Tibial artery (tissue), 4 donors: Measurements from ENCODE around the gene PKD2L1.
"Not testable (repeated sequence)": the region's sequence is repeated elsewhere in the genome, so short reads cannot be mapped to it uniquely, and the experiment has no call there.

Source experiments
- DNase-seq, 2 donors: peaks; one replicate each; pipeline ENCODE4 v3.0.0-alpha.2; 2019
- H3K27ac ChIP-seq, 2 donors: fragments of 200-600 bp; sonication (generic) in 1 of 2; 1 replicate in 1 of 2; 2 replicates in 1 of 2; pipeline ENCODE4 v1.5.1; 2018 to 2019; ENCODE audit warnings: mild to moderate bottlenecking in 1 of 2
- H3K27me3 ChIP-seq, 2 donors: fragments of 200-600 bp; sonication (generic) in 1 of 2; one replicate each; pipeline versions ENCODE4 v1.5.1 to v1.6.0; 2016 to 2019
- H3K36me3 ChIP-seq, 3 donors: fragments of 200-600 bp; sonication (generic) in 2 of 3; one replicate each; pipeline ENCODE4 v1.5.1; 2016 to 2019; ENCODE audit warnings: mild to moderate bottlenecking in 2 of 3
- H3K4me1 ChIP-seq, 4 donors: fragments of 200-600 bp; sonication (generic) in 2 of 4; 1 replicate in 3 of 4; 2 replicates in 1 of 4; pipeline ENCODE4 v1.5.1; 2016 to 2019
- H3K4me3 ChIP-seq, 2 donors: fragments of 200-600 bp; sonication (generic) in 1 of 2; 1 replicate in 1 of 2; 2 replicates in 1 of 2; pipeline ENCODE4 v1.5.1; 2018 to 2019; ENCODE audit warnings: mild to moderate bottlenecking in 2 of 2
- H3K9me3 ChIP-seq, 3 donors: fragments of 200-600 bp; sonication (generic) in 1 of 3; one replicate each; pipeline ENCODE4 v1.5.1; 2016 to 2019
- CTCF ChIP-seq, 2 experiments: fragments of 200-600 bp in 1 of 2; fragments of 450-650 bp in 1 of 2; IDR thresholded peaks; one replicate each; pipeline ENCODE4 v1.5.1; 2017 to 2019; ENCODE audit warnings: antibody characterized with exemption in 2 of 2, mild to moderate bottlenecking in 1 of 2, moderate library complexity in 1 of 2
- intact Hi-C: fragments of 100-400 bp; cut with DNase I; formaldehyde crosslinking; loops from one replicate; pipeline ENCODE4 v1.15.0; 2023; ENCODE audit warnings: low total_unique reads

PKD2L1 gene

GRCh38 chr10:100282907-100283306 is 47.1 kb downstream of the PKD2L1 start:
- no peaks in the 10 kb centered on the region for H3K9me3 ChIP-seq
- peaks cover 19 to 30% (median 28%) of the 10 kb centered on the region in 3 donors for H3K36me3 ChIP-seq

GRCh38 chr10:100276971-100277370 is 53.1 kb downstream of the PKD2L1 start:
- H3K4me3 ChIP-seq, H3K4me1 ChIP-seq, H3K27ac ChIP-seq, H3K27me3 ChIP-seq, H3K9me3 ChIP-seq, intact Hi-C loops, DNase-seq: not testable (repeated sequence)
- peaks cover 28 to 58% (median 41%) of the 10 kb centered on the region in 3 donors for H3K36me3 ChIP-seq

More at GRCh38 chr10:100282907-100283306, 47.1 kb downstream of the PKD2L1 start:
- no peak overlapping the region for H3K27ac ChIP-seq
- intact Hi-C loops, result no loop called here
- H3K4me3 ChIP-seq, result no peak overlapping the region
- DNase-seq, result no peak
- TF ChIP-seq CTCF (IDR thresholded peaks at IDR 0.05), result no peak
- H3K27me3 ChIP-seq, result no peaks in the 10 kb centered on the region
- H3K4me1 ChIP-seq, result peaks cover 0 to 36% (median 16%) of the 10 kb centered on the region in 4 donors

GRCh38 chr10:100267239-100268104 is 62.6 kb downstream of the PKD2L1 start, which contains the start of gene CWF19L1:
Gene CWF19L1 (minus strand): TSS chr10:100267638. CDS start chr10:100267593, 45 bp downstream.
- peak; percentile 81 to 90 for DNase-seq
- H3K36me3 ChIP-seq, result peaks cover 0 to 6% (median 0%) of the 10 kb centered on the region in 3 donors
- H3K27ac ChIP-seq, result peak within 1 kb of the TSS; percentile 78 to 83
- H3K4me1 ChIP-seq, result peaks cover 0 to 22% (median 14%) of the 10 kb centered on the region in 4 donors
- no peaks in the 10 kb centered on the region for H3K9me3 ChIP-seq
- H3K4me3 ChIP-seq, result peak within 1 kb of the TSS; percentile 70 to 99
- intact Hi-C loops, result no loop called here
- TF ChIP-seq CTCF (IDR thresholded peaks at IDR 0.05), result no peak
- H3K27me3 ChIP-seq, result no peaks in the 10 kb centered on the region

GRCh38 chr10:100265821-100266485 is 64.1 kb downstream of the PKD2L1 start:
- Histone ChIP-seq H3K9me3 (no peaks in the 10 kb centered on the region), H3K4me1 (peaks cover 0 to 22% (median 14%) of the 10 kb centered on the region in 4 donors), H3K27me3 (no peaks in the 10 kb centered on the region), H3K27ac (no peak overlapping the region), H3K4me3 (peak overlapping the region in 1 of 2 donors; percentile 70), H3K36me3 (peaks cover 0 to 7% (median under 1%) of the 10 kb centered on the region in 3 donors)
- DNase-seq, result no peak
- TF ChIP-seq CTCF (IDR thresholded peaks at IDR 0.05), result no peak
- intact Hi-C loops, result no loop called here

GRCh38 chr10:100254191-100254590 is 75.8 kb downstream of the PKD2L1 start:
- no peaks in the 10 kb centered on the region for H3K4me1 ChIP-seq
- TF ChIP-seq CTCF (IDR thresholded peaks at IDR 0.05), result no peak
- H3K27me3 ChIP-seq, result no peaks in the 10 kb centered on the region
- H3K9me3 ChIP-seq, result no peaks in the 10 kb centered on the region
- DNase-seq, result no peak
- intact Hi-C loops, result no loop called here
- H3K27ac ChIP-seq, result no peak overlapping the region
- H3K36me3 ChIP-seq, result peaks cover 60 to 100% (median 66%) of the 10 kb centered on the region in 3 donors
- no peak overlapping the region for H3K4me3 ChIP-seq

- intact Hi-C loops, result no loop called here
- Histone ChIP-seq H3K27ac (no peak overlapping the region), H3K36me3 (peaks cover 66 to 100% (median 71%) of the 10 kb centered on the region in 3 donors), H3K27me3 (no peaks in the 10 kb centered on the region), H3K4me1 (no peaks in the 10 kb centered on the region), H3K9me3 (no peaks in the 10 kb centered on the region), H3K4me3 (no peak overlapping the region)
- TF ChIP-seq CTCF (IDR thresholded peaks at IDR 0.05), result no peak
- no peak for DNase-seq
These were observed 77.0 kb downstream of the PKD2L1 start for GRCh38 chr10:100253041-100253440.
